CD8-positive, alpha-beta memory T cell (primary cell): Measurements from ENCODE around the gene ARSB. TPM values are rescaled to one million over a fixed set of nuclear protein-coding genes. Genes with fewer than 3 reads are reported as not detected.
A peak's percentile ranks its signal among the peaks of the same experiment; 100 is the strongest.

Source experiments
- CTCF ChIA-PET: fragments of 350-600 bp; sonication (Branson Sonifier 250); formaldehyde crosslinking; loops from one replicate; lab custom pipeline; 2021; ENCODE audit warnings: antibody characterized with exemption; lab: Charles Lee
- POLR2A ChIA-PET: fragments of 350-600 bp; sonication (Branson Sonifier 250); formaldehyde crosslinking; loops from one replicate; lab custom pipeline; 2021; ENCODE audit warnings: antibody characterized with exemption; lab: Charles Lee
- DNase-seq, 5 donors: peaks; one replicate each; pipeline versions ENCODE4 v3.0.0 to v3.0.0-alpha.2; 2020 to 2022; ENCODE audit warnings: mixed read lengths in 1 of 5
- H3K27ac ChIP-seq: one replicate; pipeline ENCODE4 v1.7.0; 2013; ENCODE audit warnings: low read depth, mild to moderate bottlenecking, low read length, moderate library complexity
- H3K27me3 ChIP-seq: 2 replicates; pipeline ENCODE4 v1.7.0; 2013; ENCODE audit warnings: low read length, mild to moderate bottlenecking; ENCODE audit not compliant: insufficient read depth, poor library complexity, severe bottlenecking
- H3K36me3 ChIP-seq: 2 replicates; pipeline ENCODE4 v1.7.0; 2013; ENCODE audit warnings: mild to moderate bottlenecking, low read length, moderate library complexity; ENCODE audit not compliant: insufficient read depth
- H3K4me1 ChIP-seq: 2 replicates; pipeline ENCODE4 v1.7.0; 2013; ENCODE audit warnings: mild to moderate bottlenecking, low read length, moderate library complexity; ENCODE audit not compliant: insufficient read depth
- H3K4me3 ChIP-seq: 2 replicates; pipeline ENCODE4 v1.7.0; 2013; ENCODE audit warnings: mild to moderate bottlenecking, low read length
- H3K9me3 ChIP-seq: 2 replicates; pipeline ENCODE4 v1.7.0; 2013; ENCODE audit warnings: mild to moderate bottlenecking, low read length
- H3K27ac Mint-ChIP-seq, 8 donors: one replicate each; pipeline ENCODE4 v1.8.0; 2020 to 2021; ENCODE audit warnings: mixed read lengths in 8 of 8, mild to moderate bottlenecking in 6 of 8, inconsistent platforms in 3 of 8, moderate library complexity in 3 of 8
- H3K27me3 Mint-ChIP-seq, 2 donors: one replicate each; pipeline ENCODE4 v1.8.0; 2020 to 2021; ENCODE audit warnings: mixed read lengths in 2 of 2, mild to moderate bottlenecking in 1 of 2, moderate library complexity in 1 of 2
- H3K36me3 Mint-ChIP-seq, 3 donors: one replicate each; pipeline ENCODE4 v1.8.0; 2020 to 2021; ENCODE audit warnings: mixed read lengths in 3 of 3, inconsistent platforms in 1 of 3, mild to moderate bottlenecking in 1 of 3
- H3K4me1 Mint-ChIP-seq, 3 donors: one replicate each; pipeline ENCODE4 v1.8.0; 2020 to 2021; ENCODE audit warnings: mixed read lengths in 3 of 3, inconsistent platforms in 1 of 3, mild to moderate bottlenecking in 1 of 3
- H3K4me3 Mint-ChIP-seq, 7 donors: one replicate each; pipeline ENCODE4 v1.8.0; 2020 to 2021; ENCODE audit warnings: mixed read lengths in 7 of 7, mild to moderate bottlenecking in 6 of 7, moderate library complexity in 4 of 7, inconsistent platforms in 2 of 7
- H3K9me3 Mint-ChIP-seq, 5 donors: one replicate each; pipeline ENCODE4 v1.8.0; 2020 to 2022; ENCODE audit warnings: mixed read lengths in 5 of 5, mild to moderate bottlenecking in 3 of 5, moderate library complexity in 2 of 5, inconsistent platforms in 1 of 5
- polyA plus RNA-seq: library from polyadenylated mRNA; unstranded; fragments of 300-500 nt; fragmentation: Illumina TruSeq; gene quantifications from one replicate; pipeline ENCODE4 v1.2.3, GENCODE V29; 2021
- total RNA-seq, 2 experiments: library from RNA; stranded (reverse); gene quantifications; one replicate each; pipeline ENCODE4 v1.2.3, GENCODE V29; 2021

Gene ARSB
- total and polyA plus RNA-seq, 3 experiments from 2014 or later: 5.1 to 19.9 (median 19.6) TPM

DNA sequence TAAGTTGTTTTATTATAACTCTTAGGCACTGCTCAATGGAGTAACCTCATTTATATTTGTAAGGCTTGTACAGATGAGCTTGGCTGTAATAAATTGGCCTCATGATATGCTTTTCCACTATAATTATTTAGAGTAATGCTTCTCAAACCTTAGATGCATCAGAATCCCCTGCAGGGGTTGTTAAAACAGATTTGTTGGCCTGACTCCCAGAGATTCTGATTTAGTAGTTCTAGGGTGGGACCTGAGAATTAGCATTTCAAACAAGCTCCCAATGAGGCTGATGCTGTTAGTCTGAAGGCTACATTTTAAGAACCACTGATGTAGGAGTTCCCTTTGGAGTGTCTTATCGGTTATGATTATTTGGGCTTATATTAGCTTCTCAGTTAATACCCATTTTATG, 38.2 kb upstream of the ARSB start:
- DNase-seq: no peak
- no peaks in the 10 kb centered on the region for H3K4me1 ChIP-seq
- Mint-ChIP-seq H3K27me3 (peaks cover 19 to 82% of the 10 kb centered on the region in 2 donors), H3K4me3 (no peak overlapping the region), H3K36me3 (no peaks in the 10 kb centered on the region), H3K9me3 (no peaks in the 10 kb centered on the region), H3K27ac (no peak overlapping the region), H3K4me1 (peaks cover 12 to 13% (median 12%) of the 10 kb centered on the region in 3 donors)
- ChIA-PET CTCF (no interaction called here), POLR2A (no interaction called here)
- no peaks in the 10 kb centered on the region for H3K9me3 ChIP-seq
- no peak overlapping the region for H3K4me3 ChIP-seq
- no peak overlapping the region for H3K27ac ChIP-seq
- no peaks in the 10 kb centered on the region for H3K36me3 ChIP-seq
- H3K27me3 ChIP-seq: peaks cover 13% of the 10 kb centered on the region

DNA sequence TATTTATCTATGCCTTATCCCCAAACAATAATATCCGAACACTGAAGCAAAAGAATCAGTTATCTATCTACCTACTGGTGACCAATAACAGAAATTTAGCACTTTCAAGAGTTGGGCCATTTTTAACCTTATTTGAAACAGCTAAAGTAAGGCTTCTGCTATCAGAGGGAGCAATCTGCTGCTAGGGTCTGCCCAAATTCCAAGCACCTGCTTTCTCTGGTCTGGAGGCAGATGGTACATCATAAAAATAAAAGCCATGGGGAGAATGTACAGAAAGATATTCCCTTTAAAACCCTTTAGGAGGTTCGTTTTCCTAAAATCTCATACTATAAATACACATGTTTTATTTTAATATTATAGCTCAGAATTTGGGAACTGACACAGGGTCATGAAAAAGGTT, 37.7 kb upstream of the ARSB start:
- H3K4me1 Mint-ChIP-seq: peaks cover 12 to 13% (median 12%) of the 10 kb centered on the region in 3 donors
- H3K27me3 ChIP-seq: peaks cover 13% of the 10 kb centered on the region
- no peak overlapping the region for H3K4me3 ChIP-seq
- peaks cover 21 to 85% of the 10 kb centered on the region in 2 donors for H3K27me3 Mint-ChIP-seq
- CTCF ChIA-PET: interaction anchor here (1.6 kb wide), 1 partner anchor 442 kb away, joined by 7 read pairs; no protein-coding TSS in a partner anchor
- H3K36me3 Mint-ChIP-seq: no peaks in the 10 kb centered on the region
- no peaks in the 10 kb centered on the region for H3K36me3 ChIP-seq
- H3K4me1 ChIP-seq: no peaks in the 10 kb centered on the region
- no peaks in the 10 kb centered on the region for H3K9me3 Mint-ChIP-seq
- H3K4me3 Mint-ChIP-seq: no peak overlapping the region
- POLR2A ChIA-PET: no interaction called here
- H3K27ac ChIP-seq: no peak overlapping the region
- H3K9me3 ChIP-seq: no peaks in the 10 kb centered on the region
- no peak for DNase-seq
- no peak overlapping the region for H3K27ac Mint-ChIP-seq

DNA sequence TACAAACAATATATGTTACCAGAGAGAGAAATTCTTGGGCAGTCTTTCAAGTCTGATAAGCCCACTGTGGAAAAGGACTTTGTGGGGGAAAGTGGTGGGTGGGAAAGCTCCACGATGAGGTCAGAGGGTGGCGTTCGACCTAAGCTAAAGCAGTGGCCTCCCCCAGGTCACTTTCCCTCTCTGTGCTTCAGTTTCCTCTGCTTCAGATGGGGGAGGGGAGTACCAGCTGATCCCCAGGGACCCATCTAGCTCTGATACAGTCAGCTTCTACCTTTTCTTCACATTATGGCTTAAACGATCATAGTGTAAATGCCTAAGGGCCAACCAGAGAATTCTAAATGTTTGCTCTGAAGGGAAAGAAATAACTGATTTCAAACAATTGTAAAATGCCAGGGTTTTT, 36.6 kb upstream of the ARSB start:
- H3K4me1 Mint-ChIP-seq: peaks cover 12 to 13% (median 12%) of the 10 kb centered on the region in 3 donors
- Histone ChIP-seq H3K9me3 (no peaks in the 10 kb centered on the region), H3K4me1 (no peaks in the 10 kb centered on the region), H3K27ac (no peak overlapping the region), H3K27me3 (peaks cover 13% of the 10 kb centered on the region), H3K4me3 (no peak overlapping the region), H3K36me3 (no peaks in the 10 kb centered on the region)
- no peak for DNase-seq
- no peak overlapping the region for H3K27ac Mint-ChIP-seq
- H3K4me3 Mint-ChIP-seq: no peak overlapping the region
- no peaks in the 10 kb centered on the region for H3K9me3 Mint-ChIP-seq
- POLR2A ChIA-PET: no interaction called here
- CTCF ChIA-PET: interaction anchor here (1.3 to 1.6 kb wide), 5 partner anchors 11 to 443 kb away, joined by 3 to 7 read pairs (median 4); no protein-coding TSS in a partner anchor
- peaks cover 24 to 83% of the 10 kb centered on the region in 2 donors for H3K27me3 Mint-ChIP-seq
- H3K36me3 Mint-ChIP-seq: no peaks in the 10 kb centered on the region

DNA sequence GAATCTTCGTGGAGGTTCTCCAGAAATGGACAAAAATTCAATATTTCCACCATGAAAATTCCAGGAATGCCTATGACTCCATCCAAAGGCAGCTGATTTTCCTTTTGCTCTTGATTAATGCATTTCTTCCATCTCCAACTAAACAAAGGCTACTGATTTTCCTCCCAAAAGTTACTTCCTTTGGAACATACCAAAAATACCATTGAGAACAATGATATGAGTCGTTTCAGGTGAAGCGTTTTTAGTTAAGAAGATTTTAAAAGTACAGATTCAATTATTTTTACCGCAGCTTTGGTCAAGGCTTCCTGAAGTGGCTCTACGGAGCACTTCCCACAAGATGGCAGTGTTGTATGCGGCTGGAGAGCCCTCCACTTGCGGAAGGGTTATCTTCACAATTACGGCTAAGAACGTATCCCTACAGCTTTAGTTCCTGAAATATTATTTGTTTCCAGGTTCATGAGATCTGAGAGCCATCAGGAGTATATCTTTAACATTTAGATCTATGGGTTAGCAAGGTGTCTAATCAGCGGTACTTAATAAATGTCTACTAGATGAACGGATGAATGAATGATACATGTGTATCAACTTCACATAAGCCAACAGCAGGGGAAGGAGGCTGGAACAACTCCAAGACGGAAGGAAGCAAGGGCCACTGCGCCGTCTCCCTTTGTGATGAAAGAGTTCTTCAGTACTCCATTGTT, 35.9 kb upstream of the ARSB start:
- no peaks in the 10 kb centered on the region for H3K36me3 Mint-ChIP-seq
- H3K27ac ChIP-seq: no peak overlapping the region
- H3K9me3 ChIP-seq: no peaks in the 10 kb centered on the region
- no peaks in the 10 kb centered on the region for H3K4me1 ChIP-seq
- peaks cover 12 to 13% (median 12%) of the 10 kb centered on the region in 3 donors for H3K4me1 Mint-ChIP-seq
- H3K27me3 ChIP-seq: peaks cover 13% of the 10 kb centered on the region
- H3K36me3 ChIP-seq: no peaks in the 10 kb centered on the region
- CTCF ChIA-PET: interaction anchor here (0.6 to 1.6 kb wide), 8 partner anchors 8 to 112 kb away, joined by 3 to 7 read pairs (median 4); no protein-coding TSS in a partner anchor
- DNase-seq: peak in 3 of 5 donors; percentile 5 to 55 (median 13)
- POLR2A ChIA-PET: no interaction called here
- no peaks in the 10 kb centered on the region for H3K9me3 Mint-ChIP-seq
- no peak overlapping the region for H3K4me3 ChIP-seq
- peaks cover 26 to 80% of the 10 kb centered on the region in 2 donors for H3K27me3 Mint-ChIP-seq
- H3K27ac Mint-ChIP-seq: peak overlapping the region in 1 of 8 donors; percentile 63
- H3K4me3 Mint-ChIP-seq: no peak overlapping the region

DNA sequence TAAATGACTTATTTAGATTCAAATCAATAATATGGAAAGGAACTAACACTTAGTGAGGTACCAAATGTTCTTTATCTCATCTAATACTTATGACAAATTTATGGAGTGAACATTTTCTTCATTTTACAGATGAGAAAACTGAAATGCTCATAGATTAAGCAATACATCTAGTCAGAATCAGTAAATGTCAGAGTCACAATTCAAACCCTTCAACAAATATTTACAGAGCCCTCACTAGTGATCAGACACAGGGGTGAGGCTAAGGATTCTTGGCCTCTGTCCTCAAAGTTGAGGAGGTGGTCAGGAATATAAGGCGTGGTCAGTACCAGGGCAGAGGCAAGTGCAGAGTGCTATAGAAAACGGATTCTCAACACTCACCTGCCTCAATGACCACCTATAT, 29.5 kb upstream of the ARSB start:
- H3K9me3 Mint-ChIP-seq: peaks cover 0 to 17% (median 11%) of the 10 kb centered on the region in 5 donors
- Histone ChIP-seq H3K36me3 (no peaks in the 10 kb centered on the region), H3K4me3 (no peak overlapping the region), H3K27me3 (no peaks in the 10 kb centered on the region), H3K4me1 (no peaks in the 10 kb centered on the region), H3K9me3 (no peaks in the 10 kb centered on the region), H3K27ac (no peak overlapping the region)
- no peak overlapping the region for H3K4me3 Mint-ChIP-seq
- H3K4me1 Mint-ChIP-seq: no peaks in the 10 kb centered on the region
- peaks cover 28 to 52% of the 10 kb centered on the region in 2 donors for H3K27me3 Mint-ChIP-seq
- ChIA-PET POLR2A (no interaction called here), CTCF (no interaction called here)
- no peak for DNase-seq
- H3K27ac Mint-ChIP-seq: no peak overlapping the region
- peaks cover 0 to 11% (median 2%) of the 10 kb centered on the region in 3 donors for H3K36me3 Mint-ChIP-seq

DNA sequence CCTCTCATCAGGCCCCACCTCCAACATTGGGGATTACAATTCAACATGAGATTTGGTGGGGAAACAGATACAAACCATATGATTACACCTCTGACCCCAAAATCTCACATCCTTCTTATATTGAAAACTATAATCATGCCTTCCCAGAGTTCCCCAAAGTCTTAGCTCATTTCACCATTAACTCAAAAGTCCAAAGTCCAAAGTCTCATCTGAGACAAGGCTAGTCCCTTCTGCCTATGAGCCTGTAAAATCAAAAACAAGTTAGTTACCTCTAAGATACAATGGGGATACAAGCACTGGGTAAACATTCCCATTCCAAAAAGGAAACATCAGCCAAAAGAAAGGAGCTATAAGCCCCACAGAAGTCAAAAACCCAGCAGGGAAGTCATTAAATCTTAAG, 26.8 kb upstream of the ARSB start:
- no peak for DNase-seq
- H3K36me3 ChIP-seq: no peaks in the 10 kb centered on the region
- H3K27ac ChIP-seq: no peak overlapping the region
- no peaks in the 10 kb centered on the region for H3K9me3 ChIP-seq
- H3K4me1 Mint-ChIP-seq: no peaks in the 10 kb centered on the region
- H3K4me3 ChIP-seq: no peak overlapping the region
- H3K27me3 Mint-ChIP-seq: peaks cover 18 to 32% of the 10 kb centered on the region in 2 donors
- H3K4me1 ChIP-seq: no peaks in the 10 kb centered on the region
- H3K36me3 Mint-ChIP-seq: peaks cover 0 to 11% (median 2%) of the 10 kb centered on the region in 3 donors
- H3K9me3 Mint-ChIP-seq: peaks cover 0 to 17% (median 11%) of the 10 kb centered on the region in 5 donors
- no peak overlapping the region for H3K4me3 Mint-ChIP-seq
- H3K27me3 ChIP-seq: no peaks in the 10 kb centered on the region
- POLR2A ChIA-PET: no interaction called here
- CTCF ChIA-PET: interaction anchor here (1.3 to 1.5 kb wide), 2 partner anchors 10 to 13 kb away, joined by 3 to 4 read pairs; no protein-coding TSS in a partner anchor
- no peak overlapping the region for H3K27ac Mint-ChIP-seq

DNA sequence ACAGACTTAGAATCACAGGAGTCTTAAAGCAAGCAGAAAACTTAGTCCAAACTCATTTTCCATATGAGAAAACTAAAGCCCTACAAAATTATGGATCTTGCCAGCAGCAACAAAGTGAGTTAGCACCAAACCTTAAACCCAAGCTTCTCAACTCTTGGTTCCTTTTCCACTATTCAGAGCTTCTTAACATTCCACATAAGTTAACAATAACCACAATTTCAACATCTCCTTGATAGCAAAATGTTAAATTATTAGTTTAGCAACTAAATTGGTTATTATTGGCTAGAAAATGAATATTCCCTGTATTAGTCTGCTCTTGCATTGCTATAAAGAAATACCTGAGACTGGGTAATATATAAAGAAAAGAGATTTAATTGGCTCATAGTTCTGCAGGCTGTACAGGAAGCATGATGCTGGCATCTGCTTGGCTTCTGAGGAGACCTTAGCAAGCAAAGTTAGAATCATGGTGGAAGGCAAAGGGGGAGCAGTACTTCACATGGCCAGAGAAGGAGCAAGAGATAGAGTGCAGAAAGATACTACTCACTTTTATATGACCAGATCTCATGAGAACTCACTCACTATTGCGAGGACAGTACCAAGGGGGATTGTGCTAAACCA, 26.2 kb upstream of the ARSB start:
- Histone ChIP-seq H3K9me3 (no peaks in the 10 kb centered on the region), H3K4me3 (no peak overlapping the region), H3K4me1 (no peaks in the 10 kb centered on the region), H3K36me3 (no peaks in the 10 kb centered on the region), H3K27me3 (no peaks in the 10 kb centered on the region), H3K27ac (no peak overlapping the region)
- H3K36me3 Mint-ChIP-seq: peaks cover 0 to 11% (median 2%) of the 10 kb centered on the region in 3 donors
- no peak for DNase-seq
- H3K9me3 Mint-ChIP-seq: peaks cover 0 to 17% (median 11%) of the 10 kb centered on the region in 5 donors
- CTCF ChIA-PET: interaction anchor here (1.3 to 1.5 kb wide), 2 partner anchors 10 to 14 kb away, joined by 3 to 4 read pairs; no protein-coding TSS in a partner anchor
- H3K4me3 Mint-ChIP-seq: no peak overlapping the region
- H3K27ac Mint-ChIP-seq: no peak overlapping the region
- H3K27me3 Mint-ChIP-seq: peaks cover 19 to 33% of the 10 kb centered on the region in 2 donors
- no peaks in the 10 kb centered on the region for H3K4me1 Mint-ChIP-seq
- POLR2A ChIA-PET: no interaction called here

DNA sequence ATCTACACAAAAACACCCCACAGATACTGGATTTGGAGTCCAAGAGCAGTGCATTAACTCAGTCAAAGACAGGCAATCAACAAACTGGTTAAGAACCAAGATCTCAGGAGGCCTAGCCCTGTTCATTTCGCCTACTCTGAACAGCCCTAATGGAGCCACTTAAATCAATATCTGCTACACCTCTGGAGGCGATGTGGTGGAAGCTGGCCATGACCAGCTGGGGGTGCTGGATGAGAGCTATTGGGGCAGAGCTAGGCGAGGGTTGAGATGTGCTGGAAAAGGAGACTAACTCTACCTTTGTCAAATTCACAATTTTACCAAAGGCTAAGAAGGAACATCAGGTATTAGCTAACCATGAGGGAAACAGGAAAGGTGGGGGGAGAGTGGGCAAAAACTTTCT, 23.3 kb upstream of the ARSB start:
- Mint-ChIP-seq H3K4me3 (no peak overlapping the region), H3K9me3 (peaks cover 0 to 11% (median 7%) of the 10 kb centered on the region in 5 donors), H3K27me3 (peaks cover 8 to 32% of the 10 kb centered on the region in 2 donors), H3K4me1 (no peaks in the 10 kb centered on the region), H3K36me3 (peaks cover 0 to 5% (median 0%) of the 10 kb centered on the region in 3 donors), H3K27ac (no peak overlapping the region)
- H3K36me3 ChIP-seq: no peaks in the 10 kb centered on the region
- ChIA-PET POLR2A (no interaction called here), CTCF (interaction anchor here (1.0 to 1.6 kb wide), 2 partner anchors 12 to 17 kb away, joined by 3 to 4 read pairs; no protein-coding TSS in a partner anchor)
- H3K9me3 ChIP-seq: no peaks in the 10 kb centered on the region
- H3K4me3 ChIP-seq: no peak overlapping the region
- H3K27me3 ChIP-seq: no peaks in the 10 kb centered on the region
- no peak for DNase-seq
- H3K27ac ChIP-seq: no peak overlapping the region
- H3K4me1 ChIP-seq: no peaks in the 10 kb centered on the region
